NK-92 treated with Interleukin-12 subunit alpha and Interleukin-12 subunit beta, amount 100 ng/mL, for 24 hours (cell line): Measurements from ENCODE around the gene SLC25A33.

Source experiments
- DNase-seq: peaks from one replicate; lab custom pipeline; 2025; lab: John Stamatoyannopoulos, UW

Gene SLC25A33

GRCh38 chr1:9589144-9589718 lies 50.0 kb downstream of the SLC25A33 start:
- no peak for DNase-seq

DNA sequence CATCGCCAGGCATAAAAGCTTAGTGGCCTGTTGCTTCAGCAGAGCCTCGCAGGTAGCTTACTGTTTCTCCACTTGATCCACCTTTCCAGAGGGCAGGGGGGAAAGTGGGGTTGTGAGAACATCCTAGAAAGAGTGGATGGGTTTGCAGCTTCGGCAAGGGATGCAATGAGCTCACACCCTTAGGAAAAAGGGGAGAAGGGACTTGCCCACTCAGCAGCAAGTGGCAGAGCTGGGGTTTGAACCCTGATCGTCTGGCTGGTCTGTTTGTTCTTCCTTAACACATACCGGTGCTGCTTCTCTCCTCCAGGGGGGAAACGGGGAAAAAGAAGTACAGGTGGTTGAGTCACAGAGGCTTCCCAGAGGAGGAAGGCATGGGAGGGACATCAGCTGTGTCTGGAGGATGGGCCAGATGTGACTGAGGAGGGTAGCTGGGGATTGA lies 50.5 kb downstream of the SLC25A33 start:
- no peak for DNase-seq

DNA sequence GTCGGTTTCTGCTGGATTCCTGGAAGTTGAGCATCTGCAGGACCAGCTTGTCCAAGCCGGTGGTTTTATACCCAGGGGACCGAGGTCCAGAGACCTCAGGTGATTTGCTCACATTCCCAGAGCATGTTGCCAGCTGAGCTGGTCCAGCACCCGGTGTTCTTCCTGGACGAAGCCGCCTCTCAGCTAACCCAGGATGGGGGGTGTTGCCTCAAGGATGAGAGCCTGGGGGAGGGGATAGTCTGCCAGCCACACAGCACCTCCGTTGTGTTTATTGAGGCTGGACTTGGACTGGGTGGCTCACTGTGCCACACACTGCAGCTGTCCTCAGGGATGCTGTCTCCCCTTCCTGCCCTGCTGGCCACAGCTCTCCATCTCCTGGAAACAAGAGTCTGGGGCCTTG lies 50.9 kb downstream of the SLC25A33 start:
- no peak for DNase-seq

- DNase-seq: no peak
Measured at GRCh38 chr1:9590945-9591668, 51.8 kb downstream of the SLC25A33 start.

DNA sequence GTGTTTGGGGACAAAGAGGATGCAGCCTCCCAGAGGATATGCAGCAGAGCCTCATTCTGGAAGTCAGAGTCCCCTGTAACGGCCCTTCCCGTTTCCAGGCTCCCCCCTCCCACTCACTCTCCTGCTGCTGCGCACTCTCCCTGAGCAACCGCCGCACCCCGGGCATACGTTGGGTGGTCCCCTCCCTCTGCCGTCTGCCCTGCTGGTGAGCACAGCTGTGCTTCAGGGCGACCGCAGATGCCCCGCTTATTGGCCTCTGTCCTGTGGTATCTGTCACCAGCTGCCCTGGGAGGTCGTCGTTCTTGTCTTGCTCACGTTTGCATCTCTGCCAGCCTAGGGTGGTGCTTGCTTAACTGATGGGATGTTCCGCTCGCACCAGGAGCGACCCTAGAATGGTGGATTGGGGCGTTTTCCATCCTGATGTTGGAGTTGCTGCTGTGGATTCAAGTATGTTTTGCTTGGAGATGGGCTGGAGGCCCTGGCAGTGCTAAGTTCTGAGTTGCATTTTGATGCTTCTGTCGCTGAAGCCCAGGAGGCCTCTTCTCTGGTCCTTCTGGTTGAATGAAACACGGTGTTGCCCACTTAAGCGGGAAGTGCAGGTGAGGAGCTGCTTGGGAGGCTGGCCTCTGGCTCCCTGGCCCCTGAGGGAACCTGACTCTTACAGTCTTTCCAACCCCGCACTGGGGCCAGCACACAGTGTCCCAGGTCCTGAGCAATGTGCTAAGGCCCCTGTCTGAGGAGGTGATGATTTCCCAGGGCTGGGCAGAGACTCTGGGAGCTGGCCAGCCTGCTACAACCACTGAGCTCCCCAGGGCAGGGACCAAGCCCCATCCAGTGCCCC lies 52.6 kb downstream of the SLC25A33 start:
- DNase-seq: no peak

- DNase-seq: no peak
Measured at GRCh38 chr1:9592510-9593075, 53.3 kb downstream of the SLC25A33 start.

- DNase-seq: no peak
Measured at GRCh38 chr1:9593147-9593491, 53.9 kb downstream of the SLC25A33 start.

DNA sequence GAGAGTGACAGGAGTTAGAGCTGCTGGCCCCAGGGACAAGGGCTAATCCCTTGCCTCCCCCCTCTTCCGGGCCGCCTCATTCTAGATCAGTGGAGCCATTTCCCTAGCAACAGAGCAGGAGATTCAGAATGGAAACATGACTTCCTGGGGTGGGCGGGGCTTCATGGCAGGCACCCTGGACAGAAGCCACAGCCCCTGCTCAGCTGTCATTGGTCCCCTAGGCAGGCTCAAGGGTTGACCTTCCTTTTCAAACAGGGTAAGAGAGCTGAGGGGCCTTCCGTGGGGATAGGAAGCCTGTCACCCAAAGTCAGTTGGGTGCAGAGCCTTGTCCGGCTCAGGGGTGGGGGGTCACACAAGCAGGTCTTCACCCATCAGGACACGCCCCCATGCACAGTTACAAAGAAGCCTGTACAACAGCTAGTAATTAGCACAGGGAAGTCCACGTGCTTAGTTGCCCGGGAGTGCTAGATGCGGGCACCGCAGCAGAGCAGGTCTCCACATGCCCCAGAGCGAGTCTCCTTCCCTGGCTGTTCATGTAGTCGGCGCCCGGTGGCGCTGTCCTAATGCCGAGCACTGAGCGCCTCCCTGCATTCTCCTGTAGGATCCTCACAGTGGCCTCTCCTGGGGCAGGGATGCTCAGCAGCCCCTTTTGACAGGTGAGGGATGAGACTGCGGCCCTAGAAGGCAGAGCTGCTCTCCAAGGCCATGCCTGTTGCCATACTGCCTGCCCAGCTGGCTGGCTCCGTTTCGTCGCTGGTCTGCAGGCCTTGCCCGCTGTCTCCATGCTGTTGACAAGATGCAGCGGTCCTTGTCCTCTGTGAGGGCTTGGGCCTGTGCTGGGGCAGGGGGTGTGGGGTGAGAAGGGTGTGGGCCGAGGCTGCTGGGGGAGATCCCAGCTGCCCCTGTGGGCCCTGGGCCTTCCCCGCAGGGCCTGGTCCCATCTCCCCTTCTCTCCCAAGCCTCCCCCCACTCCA lies 54.5 kb downstream of the SLC25A33 start:
- DNase-seq: no peak

DNA sequence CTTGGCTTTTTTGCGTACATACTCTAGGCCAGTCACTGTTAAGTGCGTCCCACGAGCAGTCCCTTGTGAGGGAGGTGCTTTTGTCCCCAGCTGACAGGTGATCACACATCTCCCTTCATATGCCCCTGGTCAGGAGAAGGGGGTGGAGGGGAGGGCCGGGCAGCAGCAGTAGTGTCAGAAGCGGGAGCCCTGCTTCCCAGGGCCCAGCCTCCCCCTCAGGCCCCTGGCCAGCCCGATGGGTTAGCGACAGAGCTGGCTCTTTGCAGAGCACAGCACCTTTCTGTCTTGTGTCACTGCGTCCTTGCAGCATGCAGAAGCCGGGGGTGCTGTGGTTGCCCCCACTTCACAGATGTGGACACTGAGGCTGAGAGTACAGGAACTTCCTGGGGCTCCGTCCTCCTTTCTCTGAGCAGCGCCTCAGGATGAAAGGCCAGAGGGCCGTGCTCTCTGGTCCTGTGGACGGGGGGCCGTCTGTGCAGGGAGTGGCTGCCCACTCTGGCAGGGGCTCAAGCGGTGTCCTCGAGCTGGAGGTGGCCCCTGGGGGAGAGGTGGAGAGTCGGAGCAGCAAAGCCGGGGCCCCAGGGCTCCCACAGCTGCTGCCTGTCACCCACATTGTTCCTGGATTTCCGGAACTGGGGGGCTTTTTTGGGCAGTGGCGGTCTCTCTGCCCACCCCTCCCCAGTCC lies 55.3 kb downstream of the SLC25A33 start:
- DNase-seq: no peak

- no peak for DNase-seq
Measured at GRCh38 chr1:9595156-9595967, 56.1 kb downstream of the SLC25A33 start.

DNA sequence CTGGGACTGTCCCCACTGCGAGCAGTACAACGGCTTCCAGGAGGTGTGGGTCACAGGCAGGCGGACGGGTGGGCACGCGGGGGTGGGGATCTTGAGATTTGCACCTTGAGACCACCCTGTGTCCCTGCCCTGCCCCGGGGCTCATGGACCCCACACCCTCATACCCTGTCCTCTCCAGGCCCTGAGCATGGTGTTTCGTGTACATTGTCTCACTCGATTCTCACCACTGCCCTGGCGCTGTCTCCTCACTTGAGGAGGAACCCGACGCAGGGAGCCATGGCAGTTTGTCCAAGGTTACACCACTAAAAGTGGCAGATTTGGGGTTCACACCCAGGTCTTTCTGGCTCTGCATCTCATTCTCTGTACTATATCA lies 56.7 kb downstream of the SLC25A33 start:
- no peak for DNase-seq

- DNase-seq: no peak
Measured at GRCh38 chr1:9596415-9597123, 57.3 kb downstream of the SLC25A33 start.

GRCh38 chr1:9597361-9598315 lies 58.4 kb downstream of the SLC25A33 start:
- no peak for DNase-seq

DNA sequence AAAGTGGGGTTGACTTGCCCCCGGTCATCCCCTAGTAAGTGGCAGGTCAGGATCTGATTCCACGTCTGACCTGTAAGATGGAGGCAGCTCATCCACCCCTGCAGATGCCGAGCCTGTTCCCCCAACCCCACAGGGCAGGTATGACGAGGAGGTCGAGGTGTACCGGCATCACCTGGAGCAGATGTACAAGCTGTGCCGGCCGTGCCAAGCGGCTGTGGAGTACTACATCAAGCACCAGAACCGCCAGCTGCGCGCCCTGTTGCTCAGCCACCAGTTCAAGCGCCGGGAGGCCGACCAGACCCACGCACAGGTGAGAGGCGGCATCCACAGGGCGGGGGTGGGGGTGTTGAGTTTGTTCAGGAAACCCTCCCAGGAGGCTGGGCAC lies 59.0 kb downstream of the SLC25A33 start:
- DNase-seq: no peak

- no peak for DNase-seq
Measured at GRCh38 chr1:9599741-9600140, 60.5 kb downstream of the SLC25A33 start.

- no peak for DNase-seq
Measured at GRCh38 chr1:9600861-9601834, 61.9 kb downstream of the SLC25A33 start.
